GM21367 (cell line): ENCODE results near the gene DBF4B.
A peak's percentile ranks its signal among the peaks of the same experiment; 100 is the strongest.
"Not testable (repeated sequence)": the region's sequence is repeated elsewhere in the genome, so short reads cannot be mapped to it uniquely, and the experiment has no call there.

Experiments used
- ATAC-seq: cut with Tn5 transposase; IDR thresholded peaks from one replicate; pipeline ENCODE4 v1.9.1; 2021; ENCODE audit not compliant: unreplicated experiment

DBF4B gene

GRCh38 chr17:44708401-44709263 lies at the start of gene DBF4B:
DBF4B (plus strand) TSS chr17:44708665; CDS start chr17:44708821, 156 bp downstream.
- peak; percentile 59 for ATAC-seq

DNA sequence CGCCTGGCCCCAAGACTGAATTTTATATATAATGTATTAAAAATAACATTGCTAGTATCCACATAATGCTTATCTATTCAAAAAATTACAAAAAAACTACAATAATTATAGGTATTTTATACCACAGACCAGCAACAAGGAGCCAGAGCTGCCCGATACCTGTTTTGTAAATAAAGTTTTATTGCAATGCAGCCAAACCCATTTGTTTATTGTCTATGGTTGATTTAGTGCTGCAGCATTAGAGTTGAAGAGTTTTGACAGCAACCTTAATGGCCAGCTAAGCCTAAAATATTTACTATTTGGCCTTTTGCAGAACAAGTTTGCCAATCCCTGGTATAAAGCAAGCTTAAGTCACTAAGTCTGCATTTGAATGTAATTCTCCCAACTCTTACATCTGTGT lies 46.6 kb upstream of the DBF4B start:
- no peak for ATAC-seq

DNA sequence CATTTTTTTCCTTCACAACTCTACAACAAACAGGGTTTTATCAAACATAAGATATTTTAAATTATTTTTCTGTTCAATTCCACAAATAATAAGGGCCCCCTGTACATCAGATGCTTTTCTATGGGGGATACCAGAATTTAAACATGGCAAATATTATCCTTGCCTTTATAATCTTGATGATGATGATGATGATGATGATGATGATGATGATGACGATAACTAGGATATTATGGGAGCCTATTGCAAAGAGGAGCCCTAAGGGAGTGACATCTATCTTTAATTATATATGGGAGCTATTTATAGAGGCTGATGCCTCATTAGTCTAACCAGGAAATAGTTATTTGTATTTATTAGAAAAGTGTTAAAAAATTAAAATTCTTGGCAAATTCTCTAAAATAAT lies 45.4 kb upstream of the DBF4B start:
- no peak for ATAC-seq

DNA sequence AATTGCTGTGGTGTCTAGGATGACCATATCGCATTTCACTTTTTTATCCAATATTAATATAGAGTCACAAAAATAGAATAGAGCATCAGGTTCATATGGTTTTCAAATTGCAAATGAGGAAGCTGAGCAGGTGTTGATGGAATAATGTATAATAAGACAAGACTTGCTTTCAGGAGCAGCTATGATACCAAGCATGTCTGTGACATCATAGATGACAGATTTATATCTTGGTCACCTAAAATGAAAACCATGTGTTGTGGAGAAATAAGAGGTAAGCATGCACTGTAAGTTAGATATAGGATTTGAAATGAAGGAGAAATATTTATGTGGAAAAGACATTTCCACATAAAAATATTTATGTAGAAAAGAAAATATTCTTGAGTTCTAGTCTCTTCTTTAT lies 43.6 kb upstream of the DBF4B start:
- ATAC-seq, result no peak

GRCh38 chr17:44666006-44666405 lies 42.5 kb upstream of the DBF4B start:
- no peak for ATAC-seq

DNA sequence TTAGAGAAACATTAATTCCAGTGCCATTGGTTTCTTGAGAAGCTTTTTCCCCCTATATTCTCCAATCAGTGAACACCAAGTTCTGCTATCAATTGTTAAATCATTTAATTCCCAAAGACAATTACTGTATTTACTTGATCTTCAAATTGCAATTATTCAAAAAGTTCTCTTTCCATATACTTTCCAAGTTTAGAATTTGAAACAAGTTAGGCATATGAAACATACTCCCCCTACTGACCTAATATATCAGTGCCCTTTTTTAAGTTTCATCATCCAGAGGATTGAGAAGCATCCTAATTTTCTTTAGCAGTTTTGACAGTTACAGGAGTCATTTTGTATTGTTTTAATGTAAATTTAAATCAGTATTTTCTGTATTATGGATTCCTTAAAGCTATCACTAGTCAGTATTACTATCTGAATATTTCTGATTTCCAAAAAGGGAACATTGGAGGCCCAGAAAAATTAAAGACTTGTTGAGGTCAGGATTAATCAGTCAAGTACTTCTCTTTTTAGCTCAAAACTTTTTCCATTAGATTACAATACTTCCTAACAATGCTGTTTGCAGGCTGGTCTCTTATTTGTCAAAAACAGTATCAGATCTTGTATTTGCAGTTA lies 35.9 kb upstream of the DBF4B start:
- ATAC-seq, result no peak

- ATAC-seq, result no peak
Measured at GRCh38 chr17:44673893-44674292, 34.6 kb upstream of the DBF4B start.

- no peak for ATAC-seq
Measured at GRCh38 chr17:44677136-44677535, 31.3 kb upstream of the DBF4B start.

DNA sequence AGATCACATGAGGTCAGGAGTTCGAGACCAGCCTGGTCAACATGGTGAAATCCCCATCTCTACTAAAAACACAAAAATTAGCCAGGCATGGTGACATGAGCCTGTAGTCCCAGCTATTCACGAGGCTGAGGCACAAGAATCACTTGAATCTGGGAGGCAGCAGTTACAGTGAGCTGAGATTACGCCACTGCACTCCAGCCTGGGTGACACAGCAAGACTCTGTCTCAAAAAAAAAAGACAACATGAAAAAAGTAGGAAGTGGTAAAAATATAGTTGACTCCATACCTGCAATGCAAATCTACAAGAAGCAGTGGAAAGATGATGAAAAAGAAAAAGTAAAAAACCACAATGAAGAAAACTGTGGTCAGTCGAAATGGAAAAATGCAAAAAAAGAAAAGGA lies 25.2 kb upstream of the DBF4B start:
- ATAC-seq, result not testable (repeated sequence)

GRCh38 chr17:44687756-44688155 lies 20.7 kb upstream of the DBF4B start:
- ATAC-seq, result no peak

DNA sequence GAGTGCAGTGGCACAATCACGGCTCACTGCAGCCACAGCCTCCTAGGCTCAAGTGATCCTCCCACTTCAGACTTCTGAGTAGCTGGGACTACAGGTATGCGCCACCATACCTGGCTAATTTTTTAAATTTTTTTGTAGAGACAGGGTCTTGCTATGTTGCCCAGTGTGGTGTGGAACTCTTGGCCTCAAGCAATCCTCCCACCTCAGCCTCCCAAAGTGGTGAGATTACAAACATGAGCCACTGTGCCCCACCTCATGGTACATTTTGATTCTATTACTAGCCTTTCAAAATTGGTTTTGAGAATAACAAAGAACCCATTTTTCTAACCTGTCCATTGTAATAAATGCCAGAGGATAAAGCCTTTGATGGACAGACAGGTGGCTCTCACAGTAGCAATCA lies 20.3 kb upstream of the DBF4B start:
- ATAC-seq, result no peak

- ATAC-seq, result no peak
Measured at GRCh38 chr17:44688675-44689476, 19.6 kb upstream of the DBF4B start.

GRCh38 chr17:44689477-44690217 lies 18.8 kb upstream of the DBF4B start, which contains the start of gene CCDC43:
CCDC43 (minus strand) TSS chr17:44689776; CDS start chr17:44689753, 23 bp downstream.
- ATAC-seq, result peak; percentile 52

GRCh38 chr17:44690746-44691306 lies 17.6 kb upstream of the DBF4B start:
- ATAC-seq, result not testable (repeated sequence)

DNA sequence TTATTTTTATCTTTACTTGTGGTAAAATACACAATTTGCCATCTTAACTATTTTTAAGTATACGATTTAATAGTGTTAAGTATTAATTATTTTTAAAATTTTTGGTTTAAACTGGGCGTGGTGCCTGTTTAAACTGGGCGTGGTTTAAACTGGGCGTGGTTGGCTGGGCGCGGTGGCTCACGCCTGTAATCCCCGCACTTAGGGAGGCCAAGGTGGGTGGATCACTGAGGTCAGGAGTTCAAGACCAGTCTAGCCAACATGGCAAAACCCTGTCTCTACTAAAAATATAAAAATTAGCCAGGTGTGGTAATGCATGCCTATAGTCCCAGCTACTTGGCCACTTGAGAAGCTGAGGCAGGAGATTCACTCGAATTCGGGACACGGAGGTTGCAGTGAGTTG lies 14.9 kb upstream of the DBF4B start:
- ATAC-seq, result no peak

GRCh38 chr17:44700288-44700687 lies 8.2 kb upstream of the DBF4B start:
- not testable (repeated sequence) for ATAC-seq

DNA sequence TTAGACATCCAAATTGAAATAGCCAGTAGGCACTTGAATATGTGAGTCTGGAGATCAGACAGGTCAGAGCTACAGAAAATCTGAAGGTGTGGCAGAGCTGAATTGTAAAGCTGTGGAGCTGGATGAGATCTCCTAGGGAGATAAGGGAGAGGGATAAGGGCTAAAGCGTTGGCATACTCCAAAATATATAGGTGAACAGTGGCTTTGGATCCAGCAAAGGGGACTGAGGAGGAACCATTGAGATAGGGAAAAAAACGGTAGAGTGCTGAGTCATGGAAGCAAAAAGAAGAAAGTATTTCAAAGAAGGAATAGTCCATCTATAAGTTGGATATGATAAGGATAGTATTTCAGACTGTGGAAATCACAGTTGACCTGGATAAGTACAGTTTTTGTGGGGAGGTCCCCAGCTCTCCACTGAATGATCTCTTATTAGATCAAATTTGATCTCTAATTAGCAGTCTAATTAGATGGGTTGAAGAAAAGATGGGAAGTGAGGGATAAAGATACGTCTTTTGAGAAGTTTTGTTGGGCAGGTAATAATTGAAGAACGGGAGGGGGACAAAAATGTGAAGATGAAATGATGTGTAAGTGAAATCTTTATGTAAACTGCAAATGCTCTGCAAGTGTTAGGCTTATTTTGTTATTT lies 587 bp upstream of the DBF4B start:
- no peak for ATAC-seq

DNA sequence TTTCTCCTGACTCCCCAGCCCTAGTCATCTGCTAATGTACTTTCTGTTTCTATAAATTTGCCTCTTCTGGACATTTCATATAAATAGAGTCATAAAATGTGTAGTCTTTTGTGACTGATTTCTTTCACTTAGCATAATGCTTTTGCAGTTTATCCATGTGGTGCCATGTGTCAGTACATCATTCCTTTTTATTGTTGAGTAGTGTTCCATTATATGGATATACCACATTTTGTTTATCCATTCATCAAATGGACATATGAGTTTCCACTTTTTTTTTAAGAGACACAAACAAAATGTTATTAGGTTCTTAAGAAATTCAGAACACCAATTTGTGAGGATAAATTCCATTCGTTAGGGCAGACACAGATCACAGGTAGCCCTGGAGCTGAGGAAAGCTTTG lies 11.0 kb downstream of the DBF4B start:
- ATAC-seq, result no peak

- no peak for ATAC-seq
Measured at GRCh38 chr17:44722254-44722653, 13.8 kb downstream of the DBF4B start.

DNA sequence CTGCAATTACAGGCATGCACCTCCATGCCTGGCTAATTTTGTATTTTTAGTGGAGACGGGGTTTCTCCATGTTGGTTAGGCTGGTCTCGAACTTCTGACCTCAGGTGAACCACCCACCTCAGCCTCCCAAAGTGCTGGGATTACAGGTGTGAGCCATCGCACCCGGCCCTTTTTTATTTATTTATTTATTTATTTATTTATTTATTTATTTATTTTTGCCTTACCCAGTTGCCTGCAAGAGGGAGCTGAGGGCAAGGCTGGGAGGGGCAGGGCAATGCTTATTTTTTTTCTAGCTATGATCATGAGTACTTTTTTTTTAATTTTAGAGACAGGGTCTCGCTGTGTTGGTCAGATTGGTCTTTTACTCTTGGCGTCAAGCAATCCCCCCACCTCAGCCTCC lies 17.7 kb downstream of the DBF4B start:
- not testable (repeated sequence) for ATAC-seq
